HG02588 (cell line): Measurements from ENCODE around the gene OSM.
"Not testable (repeated sequence)": the region's sequence is repeated elsewhere in the genome, so short reads cannot be mapped to it uniquely, and the experiment has no call there.

Experiments
- ATAC-seq: cut with Tn5 transposase; IDR thresholded peaks from one replicate; pipeline ENCODE4 v1.9.1; 2021; ENCODE audit warnings: mild to moderate bottlenecking, moderate library complexity; ENCODE audit not compliant: unreplicated experiment

OSM gene

GRCh38 chr22:30245985-30246813, 20.5 kb downstream of the OSM start, which contains the start of gene LIF:
TSS of gene LIF (minus strand) at chr22:30246759. CDS start at chr22:30246695, 64 bp downstream.
- no peak for ATAC-seq

GRCh38 chr22:30245181-30245984, 21.3 kb downstream of the OSM start:
- ATAC-seq: no peak

GRCh38 chr22:30244641-30245040, 22.0 kb downstream of the OSM start:
- ATAC-seq: no peak

- no peak for ATAC-seq
Measured at GRCh38 chr22:30244066-30244465, 22.6 kb downstream of the OSM start.

GRCh38 chr22:30243661-30244060, 23.0 kb downstream of the OSM start:
- no peak for ATAC-seq

- ATAC-seq: no peak
Measured at GRCh38 chr22:30241576-30242371, 24.9 kb downstream of the OSM start.

GRCh38 chr22:30240541-30241417, 25.9 kb downstream of the OSM start:
- no peak for ATAC-seq

- no peak for ATAC-seq
Measured at GRCh38 chr22:30239488-30240405, 26.9 kb downstream of the OSM start.

GRCh38 chr22:30238661-30239487, 27.8 kb downstream of the OSM start:
- ATAC-seq: no peak

- no peak for ATAC-seq
Measured at GRCh38 chr22:30238136-30238535, 28.5 kb downstream of the OSM start.

- no peak for ATAC-seq
Measured at GRCh38 chr22:30236875-30237274, 29.8 kb downstream of the OSM start.

- ATAC-seq: no peak
Measured at GRCh38 chr22:30235687-30236170, 30.9 kb downstream of the OSM start.

- ATAC-seq: no peak
Measured at GRCh38 chr22:30234786-30235470, 31.7 kb downstream of the OSM start.

GRCh38 chr22:30234325-30234724, 32.3 kb downstream of the OSM start:
- ATAC-seq: not testable (repeated sequence)

- ATAC-seq: no peak
Measured at GRCh38 chr22:30233582-30233981, 33.1 kb downstream of the OSM start.

- ATAC-seq: no peak
Measured at GRCh38 chr22:30232716-30233218, 33.9 kb downstream of the OSM start.

GRCh38 chr22:30230787-30231461, 35.7 kb downstream of the OSM start:
- ATAC-seq: no peak
